ENCODE measurements around the gene NUP107.
A peak's percentile ranks its signal among the peaks of the same experiment; 100 is the strongest.
"Not testable (repeated sequence)": the region's sequence is repeated elsewhere in the genome, so short reads cannot be mapped to it uniquely, and the experiment has no call there.

NUP107 gene

GRCh38 chr12:68675101-68675842, 11.5 kb upstream of the NUP107 start:
- Mint-ChIP-seq H3K27me3 (no peaks in the 10 kb centered on the region), H3K27ac (peak overlapping the region; percentile 68 to 90), H3K4me1 (peaks cover 70% of the 10 kb centered on the region), H3K4me3 (peak overlapping the region; percentile 57 to 79), H3K9me3 (no peaks in the 10 kb centered on the region)
- ATAC-seq (peak; percentile 96), DNase-seq (peak; percentile 53 to 80)

- ATAC-seq, H3K9me3 Mint-ChIP-seq, H3K27me3 Mint-ChIP-seq, DNase-seq: not testable (repeated sequence)
- Mint-ChIP-seq H3K4me1 (peaks cover 70% of the 10 kb centered on the region), H3K27ac (peak overlapping the region; percentile 42 to 87), H3K4me3 (peak overlapping the region in 1 of 2 donors; percentile 30)
Observed at GRCh38 chr12:68676854-68677253, 9.9 kb upstream of the NUP107 start.

- peak; percentile 5 for ATAC-seq
- peak overlapping the region; percentile 97 to 98 for H3K27ac Mint-ChIP-seq
- H3K4me1 Mint-ChIP-seq: peaks cover 54% of the 10 kb centered on the region
Observed at GRCh38 chr12:68686262-68686594, 550 bp upstream of the NUP107 start.

GRCh38 chr12:68695454-68695853, 8.7 kb downstream of the NUP107 start:
- no peaks in the 10 kb centered on the region for H3K4me1 Mint-ChIP-seq
- H3K9me3 Mint-ChIP-seq: no peaks in the 10 kb centered on the region
- no peak for ATAC-seq
- H3K27me3 Mint-ChIP-seq: no peaks in the 10 kb centered on the region
- no peak for DNase-seq
- H3K4me3 Mint-ChIP-seq: no peak overlapping the region
- H3K27ac Mint-ChIP-seq: no peak overlapping the region

More at GRCh38 chr12:68686262-68686594, 550 bp upstream of the NUP107 start:
- Mint-ChIP-seq H3K9me3 (no peaks in the 10 kb centered on the region), H3K27me3 (no peaks in the 10 kb centered on the region), H3K4me3 (peak overlapping the region; percentile 98 to 99)
- DNase-seq: no peak

GRCh38 chr12:68699486-68699885, 12.7 kb downstream of the NUP107 start:
- H3K27ac Mint-ChIP-seq: no peak overlapping the region
- H3K27me3 Mint-ChIP-seq: no peaks in the 10 kb centered on the region
- ATAC-seq: no peak
- no peaks in the 10 kb centered on the region for H3K4me1 Mint-ChIP-seq
- no peak overlapping the region for H3K4me3 Mint-ChIP-seq
- H3K9me3 Mint-ChIP-seq: no peaks in the 10 kb centered on the region
- DNase-seq: no peak

GRCh38 chr12:68727776-68728175, 41.0 kb downstream of the NUP107 start:
- Mint-ChIP-seq H3K27me3 (no peaks in the 10 kb centered on the region), H3K4me1 (no peaks in the 10 kb centered on the region), H3K4me3 (no peak overlapping the region), H3K9me3 (no peaks in the 10 kb centered on the region), H3K27ac (peak overlapping the region in 1 of 2 donors; percentile 27)
- ATAC-seq (no peak), DNase-seq (no peak)

GRCh38 chr12:68733661-68734071, 46.9 kb downstream of the NUP107 start:
- ATAC-seq: no peak
- Mint-ChIP-seq H3K9me3 (no peaks in the 10 kb centered on the region), H3K4me3 (no peak overlapping the region), H3K27ac (no peak overlapping the region), H3K27me3 (no peaks in the 10 kb centered on the region), H3K4me1 (no peaks in the 10 kb centered on the region)
- DNase-seq: no peak

- ATAC-seq: no peak
- no peaks in the 10 kb centered on the region for H3K4me1 Mint-ChIP-seq
Observed at GRCh38 chr12:68739891-68740290, 53.1 kb downstream of the NUP107 start.

GRCh38 chr12:68743356-68743755, 56.6 kb downstream of the NUP107 start:
- no peak for ATAC-seq
- no peaks in the 10 kb centered on the region for H3K27me3 Mint-ChIP-seq
- H3K4me3 Mint-ChIP-seq: no peak overlapping the region
- no peak for DNase-seq
- H3K9me3 Mint-ChIP-seq: no peaks in the 10 kb centered on the region
- no peak overlapping the region for H3K27ac Mint-ChIP-seq
- peaks cover 15% of the 10 kb centered on the region for H3K4me1 Mint-ChIP-seq

More at GRCh38 chr12:68739891-68740290, 53.1 kb downstream of the NUP107 start:
- no peaks in the 10 kb centered on the region for H3K9me3 Mint-ChIP-seq
- no peak overlapping the region for H3K4me3 Mint-ChIP-seq
- H3K27ac Mint-ChIP-seq: no peak overlapping the region
- no peaks in the 10 kb centered on the region for H3K27me3 Mint-ChIP-seq
- DNase-seq: no peak

- Mint-ChIP-seq H3K4me3 (peak overlapping the region; percentile 87 to 98), H3K27me3 (no peaks in the 10 kb centered on the region), H3K4me1 (peaks cover 30% of the 10 kb centered on the region), H3K27ac (peak overlapping the region; percentile 90 to 92), H3K9me3 (no peaks in the 10 kb centered on the region)
- ATAC-seq (no peak), DNase-seq (no peak)
Observed at GRCh38 chr12:68745376-68745903, 58.7 kb downstream of the NUP107 start.

- Mint-ChIP-seq H3K4me3 (peak within 1 kb of the TSS; percentile 87 to 98), H3K27ac (peak within 1 kb of the TSS; percentile 90 to 92), H3K4me1 (peaks cover 31% of the 10 kb centered on the region), H3K27me3 (no peaks in the 10 kb centered on the region), H3K9me3 (no peaks in the 10 kb centered on the region)
- DNase-seq (peak; percentile 91 to 95), ATAC-seq (peak; percentile 99)
Observed at GRCh38 chr12:68745904-68746571, 59.3 kb downstream of the NUP107 start, which contains the start of gene SLC35E3. TSS of gene SLC35E3 (plus strand) at chr12:68746176. CDS start at chr12:68746378, 202 bp downstream.

GRCh38 chr12:68746572-68747180, 59.9 kb downstream of the NUP107 start:
- H3K9me3 Mint-ChIP-seq: no peaks in the 10 kb centered on the region
- H3K4me3 Mint-ChIP-seq: peak overlapping the region; percentile 87 to 98
- peaks cover 31% of the 10 kb centered on the region for H3K4me1 Mint-ChIP-seq
- H3K27ac Mint-ChIP-seq: peak overlapping the region; percentile 87 to 90
- no peaks in the 10 kb centered on the region for H3K27me3 Mint-ChIP-seq
- ATAC-seq: peak; percentile 70
- DNase-seq: peak; percentile 44 to 50

- ATAC-seq: no peak
Observed at GRCh38 chr12:68749443-68749842, 62.7 kb downstream of the NUP107 start.

GRCh38 chr12:68749861-68750260, 63.1 kb downstream of the NUP107 start:
- no peak for ATAC-seq
- Mint-ChIP-seq H3K9me3 (no peaks in the 10 kb centered on the region), H3K4me3 (no peak overlapping the region), H3K27me3 (no peaks in the 10 kb centered on the region), H3K4me1 (peaks cover 31% of the 10 kb centered on the region), H3K27ac (peak overlapping the region in 1 of 2 donors; percentile 10)
- DNase-seq: no peak

More at GRCh38 chr12:68749443-68749842, 62.7 kb downstream of the NUP107 start:
- no peaks in the 10 kb centered on the region for H3K9me3 Mint-ChIP-seq
- DNase-seq: no peak
- peak overlapping the region in 1 of 2 donors; percentile 10 for H3K27ac Mint-ChIP-seq
- no peaks in the 10 kb centered on the region for H3K27me3 Mint-ChIP-seq
- H3K4me1 Mint-ChIP-seq: peaks cover 31% of the 10 kb centered on the region
- H3K4me3 Mint-ChIP-seq: no peak overlapping the region

- peaks cover 27% of the 10 kb centered on the region for H3K4me1 Mint-ChIP-seq
- DNase-seq (no peak), ATAC-seq (no peak)
- H3K4me3 Mint-ChIP-seq: no peak overlapping the region
- no peaks in the 10 kb centered on the region for H3K27me3 Mint-ChIP-seq
- H3K9me3 Mint-ChIP-seq: no peaks in the 10 kb centered on the region
- no peak overlapping the region for H3K27ac Mint-ChIP-seq
Observed at GRCh38 chr12:68750506-68750905, 63.7 kb downstream of the NUP107 start.
